LNCaP clone FGC (cell line): ENCODE data around the gene ARFGAP3.
A peak's percentile ranks its signal among the peaks of the same experiment; 100 is the strongest.

ENCODE experiments used
- DNase-seq: peaks from one replicate; pipeline ENCODE4 v3.0.0-alpha.2; 2011; ENCODE audit warnings: low read depth
- H3K4me3 ChIP-seq: 2 replicates; pipeline ENCODE4 v1.5.1; 2011; ENCODE audit warnings: mild to moderate bottlenecking, low read depth, low read length, control low read depth
- TF ChIP-seq, protein P1 (sequence below): IDR thresholded peaks from 2 replicates; pipeline ENCODE4 v1.5.1; 2012; ENCODE audit warnings: mild to moderate bottlenecking; ENCODE audit not compliant: control insufficient read depth, insufficient read depth; ENCODE audit errors: extremely low read depth

The ARFGAP3 gene

DNA sequence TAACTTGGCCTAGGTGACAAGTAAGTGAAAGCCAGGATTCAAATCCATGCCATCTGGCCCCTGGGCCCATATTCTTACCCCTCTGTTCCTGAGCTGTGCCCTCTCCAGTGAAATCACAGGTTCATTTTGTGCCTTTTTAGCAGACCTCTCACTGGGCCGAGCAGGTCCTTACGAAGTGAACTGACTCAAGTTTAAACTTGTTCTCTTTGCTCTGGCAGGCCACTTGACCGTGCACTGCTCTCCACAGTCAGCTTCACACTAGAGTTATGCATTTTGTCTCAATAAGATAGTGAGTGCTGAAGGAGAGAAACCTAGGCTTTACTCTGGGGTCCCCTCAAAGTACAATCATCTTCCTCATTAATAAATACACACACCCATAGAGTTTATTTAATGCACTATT lies 40.7 kb downstream of the ARFGAP3 start:
- TF ChIP-seq, protein P1, sequence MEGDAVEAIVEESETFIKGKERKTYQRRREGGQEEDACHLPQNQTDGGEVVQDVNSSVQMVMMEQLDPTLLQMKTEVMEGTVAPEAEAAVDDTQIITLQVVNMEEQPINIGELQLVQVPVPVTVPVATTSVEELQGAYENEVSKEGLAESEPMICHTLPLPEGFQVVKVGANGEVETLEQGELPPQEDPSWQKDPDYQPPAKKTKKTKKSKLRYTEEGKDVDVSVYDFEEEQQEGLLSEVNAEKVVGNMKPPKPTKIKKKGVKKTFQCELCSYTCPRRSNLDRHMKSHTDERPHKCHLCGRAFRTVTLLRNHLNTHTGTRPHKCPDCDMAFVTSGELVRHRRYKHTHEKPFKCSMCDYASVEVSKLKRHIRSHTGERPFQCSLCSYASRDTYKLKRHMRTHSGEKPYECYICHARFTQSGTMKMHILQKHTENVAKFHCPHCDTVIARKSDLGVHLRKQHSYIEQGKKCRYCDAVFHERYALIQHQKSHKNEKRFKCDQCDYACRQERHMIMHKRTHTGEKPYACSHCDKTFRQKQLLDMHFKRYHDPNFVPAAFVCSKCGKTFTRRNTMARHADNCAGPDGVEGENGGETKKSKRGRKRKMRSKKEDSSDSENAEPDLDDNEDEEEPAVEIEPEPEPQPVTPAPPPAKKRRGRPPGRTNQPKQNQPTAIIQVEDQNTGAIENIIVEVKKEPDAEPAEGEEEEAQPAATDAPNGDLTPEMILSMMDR = no peak
- no peak overlapping the region for H3K4me3 ChIP-seq
- no peak for DNase-seq

DNA sequence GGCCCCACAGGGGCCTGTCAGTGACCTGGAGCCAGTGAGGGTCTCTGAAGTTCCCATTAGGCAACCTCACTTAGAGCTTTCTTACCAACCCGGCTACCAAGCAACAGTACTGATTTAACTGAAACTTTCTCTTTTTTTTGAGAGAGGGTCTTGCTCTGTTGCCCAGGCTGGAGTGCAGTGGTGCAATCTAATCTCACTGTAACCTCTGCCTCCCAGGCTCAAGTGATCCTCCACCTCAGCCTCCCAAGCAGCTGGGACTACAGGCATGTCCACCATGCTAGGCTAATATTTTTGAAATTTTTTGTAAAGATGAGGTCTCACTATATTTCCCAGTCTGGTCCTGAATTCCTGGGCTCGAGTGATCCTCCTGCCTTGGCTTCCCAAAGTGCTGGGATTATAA lies 42.5 kb downstream of the ARFGAP3 start:
- DNase-seq = no peak
- TF ChIP-seq, protein P1 = no peak
- H3K4me3 ChIP-seq = no peak overlapping the region

- TF ChIP-seq, protein P1 = no peak
- H3K4me3 ChIP-seq = no peak overlapping the region
- DNase-seq = peak; percentile 47
These were observed 42.9 kb downstream of the ARFGAP3 start for GRCh38 chr22:42814215-42814614.

DNA sequence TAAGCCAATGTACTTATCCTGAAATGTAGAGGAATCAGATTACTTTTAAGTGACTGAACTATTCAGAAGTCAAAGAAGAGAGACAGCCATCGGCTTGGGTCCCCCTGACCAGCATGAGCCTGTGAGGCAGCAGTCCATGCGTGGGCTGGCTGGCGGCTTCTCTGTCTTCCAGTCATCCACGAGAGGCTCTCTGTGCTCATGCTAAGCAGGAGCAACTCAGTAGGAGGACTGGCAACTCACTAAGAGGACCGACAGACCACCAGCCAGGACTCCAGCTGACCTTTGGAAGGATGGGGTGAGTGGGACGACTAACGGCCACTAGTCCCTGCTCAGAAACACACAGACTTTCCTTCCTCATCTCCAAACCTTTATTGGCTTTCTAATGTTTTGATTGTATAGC lies 43.6 kb downstream of the ARFGAP3 start:
- TF ChIP-seq, protein P1 = no peak
- DNase-seq = no peak
- H3K4me3 ChIP-seq = no peak overlapping the region

DNA sequence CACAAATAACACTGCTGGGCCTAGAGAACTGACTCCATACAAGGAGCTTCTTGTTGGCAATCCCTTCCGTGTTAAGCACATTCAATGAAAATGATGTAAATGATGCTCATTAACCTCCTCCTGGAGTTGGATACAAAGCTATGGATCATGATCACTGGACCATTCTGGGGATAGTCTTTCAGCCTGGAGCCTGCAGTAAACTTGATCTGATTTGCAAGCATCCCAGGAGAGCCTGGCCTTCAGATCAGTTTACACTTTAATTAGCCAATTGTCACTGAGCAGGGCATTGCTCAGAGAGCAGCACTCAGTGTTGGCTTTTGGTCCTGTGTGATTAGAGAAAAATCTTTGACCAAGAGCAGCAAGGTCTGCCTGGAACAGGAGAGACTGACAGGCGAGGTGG lies 45.6 kb downstream of the ARFGAP3 start:
- TF ChIP-seq, protein P1 = no peak
- no peak for DNase-seq
- H3K4me3 ChIP-seq = no peak overlapping the region

GRCh38 chr22:42808521-42808920 lies 48.6 kb downstream of the ARFGAP3 start:
- DNase-seq = no peak
- TF ChIP-seq, protein P1 = no peak
- no peak overlapping the region for H3K4me3 ChIP-seq

GRCh38 chr22:42807185-42807584 lies 49.9 kb downstream of the ARFGAP3 start:
- TF ChIP-seq, protein P1 = no peak
- no peak overlapping the region for H3K4me3 ChIP-seq
- DNase-seq = no peak
